HepG2 (cell line): ENCODE data around the gene SSC5D. TPM values are rescaled to one million over a fixed set of nuclear protein-coding genes. Genes with fewer than 3 reads are reported as not detected.

Source experiments
- BRD4 ChIP-seq: sonication (generic); formaldehyde crosslinking; IDR thresholded peaks from 2 replicates; pipeline ENCODE4 v1.4.0; 2020; ENCODE audit warnings: missing genetic modification reagents
- CBX5 ChIP-seq: sonication (generic); formaldehyde crosslinking; IDR thresholded peaks from 2 replicates; pipeline ENCODE4 v1.4.0; 2020; ENCODE audit warnings: missing genetic modification reagents, borderline replicate concordance
- CCDC6 ChIP-seq: sonication (generic); formaldehyde crosslinking; IDR thresholded peaks from 2 replicates; pipeline ENCODE4 v1.8.1; 2022; ENCODE audit warnings: mild to moderate bottlenecking, missing genetic modification reagents, moderate library complexity
- ETV5 ChIP-seq: IDR thresholded peaks from 2 replicates; pipeline ENCODE4 v1.6.1; 2018; ENCODE audit warnings: missing biosample characterization, missing genetic modification reagents, inconsistent platforms, borderline replicate concordance
- FOXK2 ChIP-seq: fragments of 450-650 bp; IDR thresholded peaks from 2 replicates; pipeline ENCODE4 v1.6.1; 2016
- GATA4 ChIP-seq: sonication (generic); IDR thresholded peaks from 2 replicates; pipeline ENCODE4 v1.6.1; 2016; ENCODE audit warnings: antibody characterized with exemption, low read depth, borderline replicate concordance
- GZF1 ChIP-seq: sonication (generic); formaldehyde crosslinking; IDR thresholded peaks from 2 replicates; pipeline ENCODE4 v1.5.1; 2020; ENCODE audit warnings: mild to moderate bottlenecking, missing genetic modification reagents
- HCFC1 ChIP-seq: fragments of 150-350 bp; IDR thresholded peaks from 2 replicates; pipeline ENCODE4 v1.6.1; 2014; ENCODE audit warnings: low read depth, low read length
- HDAC2 ChIP-seq: sonication (generic); formaldehyde crosslinking; IDR thresholded peaks from 2 replicates; pipeline ENCODE4 v1.4.0; 2020; ENCODE audit warnings: missing genetic modification reagents
- KAT8 ChIP-seq: IDR thresholded peaks from 2 replicates; pipeline ENCODE4 v1.6.1; 2016; ENCODE audit warnings: missing genetic modification reagents, missing compliant biosample characterization
- NR1H2 ChIP-seq: sonication (generic); formaldehyde crosslinking; IDR thresholded peaks from 2 replicates; pipeline ENCODE4 v1.8.1; 2022; ENCODE audit warnings: low read depth, missing genetic modification reagents, borderline replicate concordance
- RBM22 ChIP-seq: fragments of 200-400 bp; formaldehyde crosslinking; optimal IDR thresholded peaks from 2 replicates; pipeline ENCODE3; 2017; ENCODE audit warnings: mild to moderate bottlenecking, low read length, moderate library complexity
- TARDBP ChIP-seq: sonication (generic); formaldehyde crosslinking; IDR thresholded peaks from 2 replicates; pipeline ENCODE4 v1.8.0; 2022; ENCODE audit warnings: mild to moderate bottlenecking, missing genetic modification reagents
- ZC3H13 ChIP-seq: sonication (generic); formaldehyde crosslinking; IDR thresholded peaks from 2 replicates; pipeline ENCODE4 v1.8.1; 2023; ENCODE audit warnings: mild to moderate bottlenecking, missing genetic modification reagents, moderate library complexity
- ZFX ChIP-seq: sonication (generic); formaldehyde crosslinking; IDR thresholded peaks from 2 replicates; pipeline ENCODE4 v1.4.0; 2020; ENCODE audit warnings: mild to moderate bottlenecking, low read depth, missing genetic modification reagents, moderate library complexity
- ZNF20 ChIP-seq: sonication (generic); formaldehyde crosslinking; IDR thresholded peaks from 2 replicates; pipeline ENCODE4 v1.4.0; 2020; ENCODE audit warnings: mild to moderate bottlenecking, moderate library complexity, missing genetic modification reagents
- ZNF256 ChIP-seq: sonication (generic); formaldehyde crosslinking; conservative IDR thresholded peaks from 2 replicates; pipeline ENCODE4 v1.4.0; 2020; ENCODE audit warnings: missing genetic modification reagents
- ZNF441 ChIP-seq: sonication (generic); formaldehyde crosslinking; IDR thresholded peaks from 2 replicates; pipeline ENCODE4 v1.7.0; 2021; ENCODE audit warnings: missing genetic modification reagents, borderline replicate concordance
- ZNF557 ChIP-seq: sonication (generic); formaldehyde crosslinking; IDR thresholded peaks from 2 replicates; pipeline ENCODE4 v1.4.0; 2020; ENCODE audit warnings: missing genetic modification reagents
- ZNF772 ChIP-seq: sonication (generic); formaldehyde crosslinking; IDR thresholded peaks from 2 replicates; pipeline ENCODE4 v1.5.0; 2020; ENCODE audit warnings: mild to moderate bottlenecking, missing genetic modification reagents
- polyA plus RNA-seq, 8 experiments: library from polyadenylated mRNA; depleted of rRNA in 3 of 8; stranded (reverse) in 7 of 8; unstranded in 1 of 8; fragments of >200 nt; fragmentation: Illumina TruSeq in 4 of 8; extraction: Trizol in 4 of 8; gene quantifications; 2 replicates each; pipeline versions ENCODE4 v1.2.1 to v1.2.3, GENCODE V29; 2011 to 2016; ENCODE audit warnings: low read depth in 4 of 8, missing spikeins in 1 of 8, mixed read lengths in 1 of 8; ENCODE audit not compliant: insufficient read depth in 1 of 8
- total RNA-seq, 5 experiments: library from RNA; depleted of rRNA; stranded (reverse); fragments of >200 nt; fragmentation: Illumina TruSeq; extraction: Trizol; gene quantifications; 2 replicates each; pipeline ENCODE4 v1.2.3, GENCODE V29; 2016; ENCODE audit warnings: low read depth in 1 of 5
- TF ChIP-seq, protein P1 (sequence below): sonication (generic); IDR thresholded peaks from 2 replicates; pipeline ENCODE4 v1.6.1; 2016; ENCODE audit warnings: low read depth, borderline replicate concordance
- TF ChIP-seq, protein P2 (sequence below): sonication (generic); formaldehyde crosslinking; IDR thresholded peaks from 2 replicates; pipeline ENCODE4 v1.8.0; 2022; ENCODE audit warnings: missing genetic modification reagents, mild to moderate bottlenecking, moderate library complexity, borderline replicate concordance
- TF ChIP-seq, protein P3 (sequence below): IDR thresholded peaks from 2 replicates; pipeline ENCODE4 v1.6.1; 2016; ENCODE audit warnings: mild to moderate bottlenecking
- TF ChIP-seq, protein P4 (sequence below): sonication (generic); formaldehyde crosslinking; IDR thresholded peaks from 2 replicates; pipeline ENCODE4 v1.5.0; 2020; ENCODE audit warnings: mild to moderate bottlenecking, low read depth, missing genetic modification reagents, borderline replicate concordance
- TF ChIP-seq, protein P5 (sequence below): sonication (generic); formaldehyde crosslinking; IDR thresholded peaks from 2 replicates; pipeline ENCODE4 v1.5.0; 2020; ENCODE audit warnings: mild to moderate bottlenecking, missing genetic modification reagents, moderate library complexity

The SSC5D gene
- total and polyA plus RNA-seq, 2 of the 13 experiments (the other 11 are each of a cell fraction or from before 2014, with no cell fraction given), result not detected

DNA sequence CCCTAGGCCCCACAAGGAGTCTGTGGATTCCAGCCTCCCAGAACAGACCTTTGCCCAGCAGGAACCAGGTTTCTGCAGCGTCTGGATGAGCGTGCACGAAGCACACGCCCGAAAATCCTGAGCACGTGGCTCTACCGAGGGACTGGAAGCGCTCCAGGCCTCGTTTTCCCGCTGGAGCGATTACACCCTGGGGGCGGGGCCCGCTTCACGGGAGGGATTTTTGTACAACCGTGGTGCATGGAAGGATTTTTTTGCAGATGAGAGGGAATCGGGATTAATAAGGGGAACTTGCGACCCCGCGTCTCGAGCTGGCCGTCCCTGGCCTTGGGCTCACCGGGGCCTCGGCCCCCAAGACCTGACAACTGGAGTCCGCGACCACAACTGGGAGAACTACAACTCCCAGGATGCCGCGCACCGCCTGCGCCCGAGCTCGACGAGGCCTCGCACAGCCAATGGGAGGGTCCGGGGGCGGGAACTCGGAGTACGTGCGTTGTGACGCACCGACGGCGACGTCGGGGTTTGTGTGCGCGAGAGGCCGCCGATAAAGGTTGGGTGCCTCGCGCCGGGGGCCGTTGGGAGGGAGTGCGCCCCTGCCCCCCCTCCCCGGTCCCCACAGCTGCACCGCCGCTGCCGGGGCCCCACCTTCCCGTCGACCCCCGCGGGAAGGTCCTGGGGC, 12.0 kb upstream of the SSC5D start, which contains the start of gene ZNF628 (continued):
- TF ChIP-seq, protein P1, sequence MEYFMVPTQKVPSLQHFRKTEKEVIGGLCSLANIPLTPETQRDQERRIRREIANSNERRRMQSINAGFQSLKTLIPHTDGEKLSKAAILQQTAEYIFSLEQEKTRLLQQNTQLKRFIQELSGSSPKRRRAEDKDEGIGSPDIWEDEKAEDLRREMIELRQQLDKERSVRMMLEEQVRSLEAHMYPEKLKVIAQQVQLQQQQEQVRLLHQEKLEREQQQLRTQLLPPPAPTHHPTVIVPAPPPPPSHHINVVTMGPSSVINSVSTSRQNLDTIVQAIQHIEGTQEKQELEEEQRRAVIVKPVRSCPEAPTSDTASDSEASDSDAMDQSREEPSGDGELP, result peak; percentile 22; the same call in 1 of the 2 replicates
- TF ChIP-seq GATA4, result no peak
- TF ChIP-seq ZNF557 (CRISPR knock-in tag), result no peak
- no peak; the same call in 1 of the 2 replicates for TF ChIP-seq TARDBP
- TF ChIP-seq HCFC1, result peak; percentile 92
- TF ChIP-seq, protein P2, sequence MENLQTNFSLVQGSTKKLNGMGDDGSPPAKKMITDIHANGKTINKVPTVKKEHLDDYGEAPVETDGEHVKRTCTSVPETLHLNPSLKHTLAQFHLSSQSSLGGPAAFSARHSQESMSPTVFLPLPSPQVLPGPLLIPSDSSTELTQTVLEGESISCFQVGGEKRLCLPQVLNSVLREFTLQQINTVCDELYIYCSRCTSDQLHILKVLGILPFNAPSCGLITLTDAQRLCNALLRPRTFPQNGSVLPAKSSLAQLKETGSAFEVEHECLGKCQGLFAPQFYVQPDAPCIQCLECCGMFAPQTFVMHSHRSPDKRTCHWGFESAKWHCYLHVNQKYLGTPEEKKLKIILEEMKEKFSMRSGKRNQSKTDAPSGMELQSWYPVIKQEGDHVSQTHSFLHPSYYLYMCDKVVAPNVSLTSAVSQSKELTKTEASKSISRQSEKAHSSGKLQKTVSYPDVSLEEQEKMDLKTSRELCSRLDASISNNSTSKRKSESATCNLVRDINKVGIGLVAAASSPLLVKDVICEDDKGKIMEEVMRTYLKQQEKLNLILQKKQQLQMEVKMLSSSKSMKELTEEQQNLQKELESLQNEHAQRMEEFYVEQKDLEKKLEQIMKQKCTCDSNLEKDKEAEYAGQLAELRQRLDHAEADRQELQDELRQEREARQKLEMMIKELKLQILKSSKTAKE (CRISPR knock-in tag), result no peak
- no peak for TF ChIP-seq FOXK2
- TF ChIP-seq, protein P3, sequence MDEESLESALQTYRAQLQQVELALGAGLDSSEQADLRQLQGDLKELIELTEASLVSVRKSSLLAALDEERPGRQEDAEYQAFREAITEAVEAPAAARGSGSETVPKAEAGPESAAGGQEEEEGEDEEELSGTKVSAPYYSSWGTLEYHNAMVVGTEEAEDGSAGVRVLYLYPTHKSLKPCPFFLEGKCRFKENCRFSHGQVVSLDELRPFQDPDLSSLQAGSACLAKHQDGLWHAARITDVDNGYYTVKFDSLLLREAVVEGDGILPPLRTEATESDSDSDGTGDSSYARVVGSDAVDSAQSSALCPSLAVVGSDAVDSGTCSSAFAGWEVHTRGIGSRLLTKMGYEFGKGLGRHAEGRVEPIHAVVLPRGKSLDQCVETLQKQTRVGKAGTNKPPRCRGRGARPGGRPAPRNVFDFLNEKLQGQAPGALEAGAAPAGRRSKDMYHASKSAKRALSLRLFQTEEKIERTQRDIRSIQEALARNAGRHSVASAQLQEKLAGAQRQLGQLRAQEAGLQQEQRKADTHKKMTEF (CRISPR knock-in tag), result peak; percentile 63; the same call in 1 of the 2 replicates
- TF ChIP-seq ZFX (CRISPR knock-in tag), result peak; percentile 97
- peak; percentile 83 for TF ChIP-seq CCDC6 (CRISPR knock-in tag)
- TF ChIP-seq, protein P4, sequence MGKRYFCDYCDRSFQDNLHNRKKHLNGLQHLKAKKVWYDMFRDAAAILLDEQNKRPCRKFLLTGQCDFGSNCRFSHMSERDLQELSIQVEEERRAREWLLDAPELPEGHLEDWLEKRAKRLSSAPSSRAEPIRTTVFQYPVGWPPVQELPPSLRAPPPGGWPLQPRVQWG (CRISPR knock-in tag), result no peak
- no peak for TF ChIP-seq RBM22
- no peak; the same call in 1 of the 2 replicates for TF ChIP-seq HDAC2 (CRISPR knock-in tag)
- peak; percentile 90; the same call in 1 of the 2 replicates for TF ChIP-seq BRD4 (CRISPR knock-in tag)
- peak; percentile 88 for TF ChIP-seq ZNF441 (CRISPR knock-in tag)
- peak; percentile 80 for TF ChIP-seq ZNF772 (CRISPR knock-in tag)
- TF ChIP-seq ZC3H13 (CRISPR knock-in tag), result no peak
- peak; percentile 22 for TF ChIP-seq ETV5 (CRISPR knock-in tag)
- 0 out of 2 replicates have a peak, but pooled peaks have one; percentile 64 for TF ChIP-seq GZF1 (CRISPR knock-in tag)
- TF ChIP-seq ZNF20 (CRISPR knock-in tag), result no peak
- no peak for TF ChIP-seq NR1H2 (CRISPR knock-in tag)
- TF ChIP-seq ZNF256 (CRISPR knock-in tag), result peak; percentile 91
- TF ChIP-seq, protein P5, sequence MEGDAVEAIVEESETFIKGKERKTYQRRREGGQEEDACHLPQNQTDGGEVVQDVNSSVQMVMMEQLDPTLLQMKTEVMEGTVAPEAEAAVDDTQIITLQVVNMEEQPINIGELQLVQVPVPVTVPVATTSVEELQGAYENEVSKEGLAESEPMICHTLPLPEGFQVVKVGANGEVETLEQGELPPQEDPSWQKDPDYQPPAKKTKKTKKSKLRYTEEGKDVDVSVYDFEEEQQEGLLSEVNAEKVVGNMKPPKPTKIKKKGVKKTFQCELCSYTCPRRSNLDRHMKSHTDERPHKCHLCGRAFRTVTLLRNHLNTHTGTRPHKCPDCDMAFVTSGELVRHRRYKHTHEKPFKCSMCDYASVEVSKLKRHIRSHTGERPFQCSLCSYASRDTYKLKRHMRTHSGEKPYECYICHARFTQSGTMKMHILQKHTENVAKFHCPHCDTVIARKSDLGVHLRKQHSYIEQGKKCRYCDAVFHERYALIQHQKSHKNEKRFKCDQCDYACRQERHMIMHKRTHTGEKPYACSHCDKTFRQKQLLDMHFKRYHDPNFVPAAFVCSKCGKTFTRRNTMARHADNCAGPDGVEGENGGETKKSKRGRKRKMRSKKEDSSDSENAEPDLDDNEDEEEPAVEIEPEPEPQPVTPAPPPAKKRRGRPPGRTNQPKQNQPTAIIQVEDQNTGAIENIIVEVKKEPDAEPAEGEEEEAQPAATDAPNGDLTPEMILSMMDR, result no peak
- peak; percentile 88 for TF ChIP-seq KAT8 (CRISPR knock-in tag)
- TF ChIP-seq CBX5 (CRISPR knock-in tag), result no peak; the same call in 1 of the 2 replicates
